H1 (cell line): ENCODE results near the gene MRTFB. TPM values are rescaled to one million over a fixed set of nuclear protein-coding genes. Genes with fewer than 3 reads are reported as not detected.

Source experiments
- CTCF ChIA-PET: fragments of 300-600 bp; sonication (Branson Sonifier 250); formaldehyde crosslinking; loops from one replicate; lab custom pipeline; 2021; ENCODE audit not compliant: partially characterized antibody; lab: Charles Lee
- POLR2A ChIA-PET: fragments of 300-600 bp; sonication (Branson Sonifier 250); formaldehyde crosslinking; loops from one replicate; lab custom pipeline; 2021; ENCODE audit warnings: inconsistent platforms; ENCODE audit not compliant: partially characterized antibody; lab: Charles Lee
- DNase-seq, 2 experiments: peaks; one replicate each; pipeline versions ENCODE4 v3.0.0 to v3.0.0-alpha.2; 2010 to 2022; ENCODE audit warnings: low spot score in 2 of 2, low read depth in 1 of 2, mixed read lengths in 1 of 2
- FAIRE-seq: peaks from 2 replicates; lab custom pipeline; 2011; peaks lifted over from hg19 to GRCh38; lab: Jason Lieb, UNC
- H2AFZ ChIP-seq: 2 replicates; pipeline ENCODE4 v1.8.1; 2012; ENCODE audit warnings: low read length, inconsistent platforms
- H2AK5ac ChIP-seq: 2 replicates; pipeline ENCODE4 v1.6.1; 2013; ENCODE audit warnings: low read depth, low read length
- H2BK120ac ChIP-seq: replicated peaks from 2 replicates; pipeline ENCODE3; 2013; ENCODE audit warnings: low read depth, low read length, inconsistent platforms
- H2BK12ac ChIP-seq: 2 replicates; pipeline ENCODE4 v1.6.1; 2013; ENCODE audit warnings: low read depth, low read length
- H2BK15ac ChIP-seq: 2 replicates; pipeline ENCODE4 v1.6.1; 2013; ENCODE audit warnings: low read length
- H2BK20ac ChIP-seq: 2 replicates; pipeline ENCODE4 v1.6.1; 2013; ENCODE audit warnings: low read length
- H2BK5ac ChIP-seq: 2 replicates; pipeline ENCODE4 v1.6.1; 2013; ENCODE audit warnings: low read depth, low read length
- H3K14ac ChIP-seq: 2 replicates; pipeline ENCODE4 v1.6.1; 2013; ENCODE audit warnings: inconsistent platforms; ENCODE audit not compliant: insufficient read length
- H3K18ac ChIP-seq: 2 replicates; pipeline ENCODE4 v1.6.1; 2013; ENCODE audit warnings: low read length; ENCODE audit errors: extremely low read depth
- H3K23ac ChIP-seq: 2 replicates; pipeline ENCODE4 v1.6.1; 2013; ENCODE audit warnings: inconsistent platforms; ENCODE audit not compliant: insufficient read length
- H3K23me2 ChIP-seq: 2 replicates; pipeline ENCODE4 v1.6.1; 2013; ENCODE audit warnings: low read depth, low read length
- H3K27ac ChIP-seq: 2 replicates; pipeline ENCODE4 v1.6.1; 2011; ENCODE audit warnings: low read depth, low read length, inconsistent platforms
- H3K27me3 ChIP-seq, 4 experiments: replicated peaks in 1 of 4; 1 replicate in 1 of 4; 2 replicates in 3 of 4; pipeline versions ENCODE4 v1.6.1 to v1.8.1; 2011 to 2013; ENCODE audit warnings: low read length in 3 of 4, mild to moderate bottlenecking in 3 of 4, inconsistent platforms in 2 of 4, mixed read lengths in 2 of 4, moderate library complexity in 1 of 4; ENCODE audit not compliant: control insufficient read depth in 3 of 4, insufficient read depth in 3 of 4; ENCODE audit errors: extremely low read depth in 1 of 4
- H3K36me3 ChIP-seq, 4 experiments: 2 replicates each; pipeline versions ENCODE4 v1.6.1 to v1.8.1; 2011 to 2013; ENCODE audit warnings: mild to moderate bottlenecking in 4 of 4, low read length in 3 of 4, moderate library complexity in 2 of 4, control low read depth in 1 of 4, inconsistent platforms in 1 of 4; ENCODE audit not compliant: insufficient read depth in 4 of 4, control insufficient read depth in 2 of 4
- H3K4ac ChIP-seq: replicated peaks from 2 replicates; pipeline ENCODE3; 2013; ENCODE audit warnings: low read length, low read depth, mixed read lengths, inconsistent platforms; ENCODE audit not compliant: insufficient read length
- H3K4me1 ChIP-seq, 4 experiments: replicated peaks in 1 of 4; 1 replicate in 1 of 4; 2 replicates in 3 of 4; pipeline versions ENCODE4 v1.6.1 to v1.8.1; 2011 to 2013; ENCODE audit warnings: low read length in 3 of 4, inconsistent platforms in 2 of 4, mixed read lengths in 1 of 4; ENCODE audit not compliant: insufficient read depth in 4 of 4, control insufficient read depth in 3 of 4
- H3K4me2 ChIP-seq, 2 experiments: 2 replicates each; pipeline versions ENCODE4 v1.6.1 to v1.8.1; 2011 to 2013; ENCODE audit warnings: low read depth in 2 of 2, low read length in 2 of 2, control low read depth in 1 of 2, inconsistent platforms in 1 of 2, mild to moderate bottlenecking in 1 of 2; ENCODE audit not compliant: insufficient read depth in 1 of 2
- H3K4me3 ChIP-seq, 4 experiments: fragments of 200-600, 300-600 bp in 1 of 4; sonication (generic), shearing (Covaris generic), sonication (Bioruptor Twin) in 1 of 4; 2 replicates each; pipeline versions ENCODE4 v1.5.1 to v1.8.1; 2011 to 2016; ENCODE audit warnings: low read length in 4 of 4, low read depth in 3 of 4, control low read depth in 2 of 4, inconsistent platforms in 2 of 4, mild to moderate bottlenecking in 2 of 4, mixed read lengths in 1 of 4, moderate library complexity in 1 of 4; ENCODE audit not compliant: insufficient read depth in 2 of 4; ENCODE audit errors: extremely low read depth in 1 of 4
- H3K56ac ChIP-seq: replicated peaks from 2 replicates; pipeline ENCODE3; 2013; ENCODE audit warnings: low read depth, mild to moderate bottlenecking, mixed read lengths, low read length, inconsistent platforms; ENCODE audit not compliant: insufficient read length
- H3K79me1 ChIP-seq: 2 replicates; pipeline ENCODE4 v1.6.1; 2013; ENCODE audit warnings: low read depth, low read length, control low read depth
- H3K79me2 ChIP-seq, 2 experiments: 2 replicates each; pipeline versions ENCODE4 v1.6.1 to v1.8.1; 2012 to 2013; ENCODE audit warnings: low read length in 2 of 2, mild to moderate bottlenecking in 2 of 2, inconsistent platforms in 1 of 2; ENCODE audit not compliant: insufficient read depth in 2 of 2, control insufficient read depth in 1 of 2
- H3K9ac ChIP-seq, 4 experiments: replicated peaks in 1 of 4; 1 replicate in 1 of 4; 2 replicates in 3 of 4; pipeline versions ENCODE4 v1.6.1 to v1.8.1; 2011 to 2013; ENCODE audit warnings: low read depth in 3 of 4, low read length in 3 of 4, control low read depth in 2 of 4, mild to moderate bottlenecking in 2 of 4, moderate library complexity in 2 of 4, inconsistent platforms in 1 of 4; ENCODE audit errors: extremely low read depth in 1 of 4
- H3K9me3 ChIP-seq, 2 experiments: 2 replicates each; pipeline versions ENCODE4 v1.6.1 to v1.8.1; 2012 to 2013; ENCODE audit warnings: mild to moderate bottlenecking in 2 of 2, moderate library complexity in 2 of 2, control low read depth in 1 of 2, inconsistent platforms in 1 of 2, low read depth in 1 of 2, low read length in 1 of 2, mixed read lengths in 1 of 2; ENCODE audit not compliant: insufficient read depth in 2 of 2
- H4K20me1 ChIP-seq, 2 experiments: replicated peaks in 1 of 2; 2 replicates each; pipeline versions ENCODE3 to v1.8.1; 2011 to 2013; ENCODE audit warnings: inconsistent platforms in 2 of 2, low read length in 2 of 2, mild to moderate bottlenecking in 1 of 2; ENCODE audit not compliant: insufficient read depth in 2 of 2, control insufficient read depth in 1 of 2
- H4K5ac ChIP-seq: 2 replicates; pipeline ENCODE4 v1.6.1; 2013; ENCODE audit warnings: low read length, low read depth, mixed read lengths, inconsistent platforms; ENCODE audit not compliant: insufficient read length
- H4K8ac ChIP-seq: 2 replicates; pipeline ENCODE4 v1.8.0; 2013; ENCODE audit warnings: mild to moderate bottlenecking, moderate library complexity, low read length, inconsistent platforms; ENCODE audit not compliant: insufficient read depth; ENCODE audit errors: extremely low read depth
- H4K91ac ChIP-seq: replicated peaks from 2 replicates; pipeline ENCODE3; 2013; ENCODE audit warnings: low read length, mixed read lengths, inconsistent platforms; ENCODE audit not compliant: insufficient read length
- ATF2 ChIP-seq: IDR thresholded peaks from 2 replicates; pipeline ENCODE4 v1.6.1; 2012; ENCODE audit warnings: low read length, inconsistent platforms
- EP300 ChIP-seq, 2 experiments: IDR thresholded peaks; 1 replicate in 1 of 2; 2 replicates in 1 of 2; pipeline ENCODE4 v1.6.1; 2011 to 2012; ENCODE audit warnings: low read depth in 2 of 2, low read length in 2 of 2, mild to moderate bottlenecking in 2 of 2, borderline replicate concordance in 1 of 2, inconsistent platforms in 1 of 2, moderate library complexity in 1 of 2
- HDAC2 ChIP-seq, 2 experiments: fragments of 300-600 bp in 1 of 2; sonication (generic) in 1 of 2; IDR thresholded peaks; 2 replicates each; pipeline ENCODE4 v1.6.1; 2011 to 2012; ENCODE audit warnings: low read depth in 2 of 2, low read length in 2 of 2, mild to moderate bottlenecking in 2 of 2, moderate library complexity in 2 of 2, borderline replicate concordance in 1 of 2, inconsistent platforms in 1 of 2
- HDAC6 ChIP-seq: IDR thresholded peaks from one replicate; pipeline ENCODE4 v1.7.1; 2012; ENCODE audit warnings: low read depth, mild to moderate bottlenecking, inconsistent platforms, low read length, moderate library complexity
- JUND ChIP-seq: IDR thresholded peaks from 2 replicates; pipeline ENCODE4 v1.6.1; 2011; ENCODE audit warnings: mild to moderate bottlenecking, improper control_type of control experiment, low read length
- KDM5A ChIP-seq: fragments of 200-600 bp; IDR thresholded peaks from 2 replicates; pipeline ENCODE4 v1.7.1; 2012; ENCODE audit warnings: mild to moderate bottlenecking, low read length, inconsistent platforms, mixed read lengths
- POLR2A ChIP-seq, 2 experiments: IDR thresholded peaks; 1 replicate in 1 of 2; 2 replicates in 1 of 2; pipeline ENCODE4 v1.6.1; 2011; ENCODE audit warnings: low read depth in 2 of 2, low read length in 2 of 2, mild to moderate bottlenecking in 2 of 2; ENCODE audit errors: control extremely low read depth in 1 of 2
- POU5F1 ChIP-seq: IDR thresholded peaks from 2 replicates; pipeline ENCODE4 v1.6.1; 2011; ENCODE audit warnings: low read depth, mild to moderate bottlenecking, low read length, moderate library complexity
- SP2 ChIP-seq: IDR thresholded peaks from 2 replicates; pipeline ENCODE4 v1.6.1; 2012; ENCODE audit warnings: mild to moderate bottlenecking, low read length, inconsistent platforms
- SUZ12 ChIP-seq: fragments of 200-600 bp; sonication (generic); IDR thresholded peaks from 2 replicates; pipeline ENCODE4 v1.6.1; 2012; ENCODE audit warnings: mild to moderate bottlenecking, inconsistent platforms, low read length, moderate library complexity, mixed read lengths
- WGBS, 2 experiments: shearing (Covaris generic) in 1 of 2; methylation state at CpG; one replicate each; pipeline versions ENCODE4 v1.1.6 to v1.1.7; 2013 to 2015; ENCODE audit warnings: low lambda C conversion rate in 2 of 2, mixed read lengths in 2 of 2, inconsistent platforms in 1 of 2, low coverage in 1 of 2, missing lambda C conversion rate in 1 of 2; ENCODE audit not compliant: insufficient replicate concordance in 2 of 2, insufficient coverage in 1 of 2, insufficient read length in 1 of 2; ENCODE audit errors: extremely low coverage in 1 of 2, missing lambda C conversion rate in 1 of 2; 5-methylcytosine and 5-hydroxymethylcytosine counted together
- polyA plus RNA-seq, 7 experiments: library from polyadenylated mRNA; depleted of rRNA in 3 of 7; stranded (reverse) in 5 of 7; unstranded in 2 of 7; fragments of >200 nt in 5 of 7; fragments of 200-250 nt in 2 of 7; gene quantifications; 1 replicate in 5 of 7; 2 replicates in 1 of 7; 4 replicates in 1 of 7; pipeline versions ENCODE4 v1.2.1 to v1.2.3, GENCODE V29; 2011 to 2013; ENCODE audit warnings: missing spikeins in 2 of 7, mixed read lengths in 2 of 7
- total RNA-seq: library from RNA; stranded (reverse); fragmentation: NEBNext Ultra II Directional; extraction: Animal tissue kit (Norgen Biotek cat#: 25700); gene quantifications from 2 replicates; pipeline ENCODE4 v1.2.1, GENCODE V29; 2021

Gene MRTFB
- total and polyA plus RNA-seq, 2 of the 8 experiments (the other 6 are each of a cell fraction or from before 2014, with no cell fraction given) = 13.5 to 34.9 TPM

GRCh38 chr16:14089283-14089823 is 18.2 kb downstream of the MRTFB start:
- no peak overlapping the region for H4K5ac ChIP-seq
- peaks cover 0 to 64% of the 10 kb centered on the region in 2 experiments; a peak in 3 of 4 replicates for H3K79me2 ChIP-seq
- no peak overlapping the region for H3K14ac ChIP-seq
- ChIA-PET CTCF (no interaction called here), POLR2A (no interaction called here)
- no peak overlapping the region for H3K27ac ChIP-seq
- no peak overlapping the region for H3K56ac ChIP-seq
- H3K18ac ChIP-seq = no peak overlapping the region
- no peak overlapping the region for H3K23ac ChIP-seq
- H3K9me3 ChIP-seq = no peaks in the 10 kb centered on the region
- FAIRE-seq (no peak), DNase-seq (no peak)
- H3K4ac ChIP-seq = no peak overlapping the region
- H2BK20ac ChIP-seq = no peak overlapping the region
- H2BK12ac ChIP-seq = no peak overlapping the region
- H3K9ac ChIP-seq = no peak overlapping the region
- no peaks in the 10 kb centered on the region for H3K23me2 ChIP-seq
- H4K8ac ChIP-seq = no peak overlapping the region
- TF ChIP-seq ATF2 (no peak), POU5F1 (no peak), EP300 (IDR thresholded peaks at IDR 0.05; ENCODE audit: borderline replicate concordance in 1 of 2, low read depth in 2 of 2, low read length in 2 of 2) (no peak), KDM5A (no peak), SP2 (no peak), JUND (no peak), HDAC2 (IDR thresholded peaks at IDR 0.05; ENCODE audit: borderline replicate concordance in 1 of 2, low read depth in 2 of 2, low read length in 2 of 2) (no peak), SUZ12 (no peak), HDAC6 (no peak), POLR2A (IDR thresholded peaks at IDR 0.05; ENCODE audit: control extremely low read depth in 1 of 2, low read depth in 2 of 2, low read length in 2 of 2) (no peak)
- H3K4me2 ChIP-seq = no peak overlapping the region
- H3K27me3 ChIP-seq = no peaks in the 10 kb centered on the region
- no peak overlapping the region for H3K4me3 ChIP-seq
- no peak overlapping the region for H4K91ac ChIP-seq
- H2BK15ac ChIP-seq = no peak overlapping the region
- H3K36me3 ChIP-seq = no peaks in the 10 kb centered on the region
- no peaks in the 10 kb centered on the region for H3K4me1 ChIP-seq
- H2BK5ac ChIP-seq = no peak overlapping the region
- peaks cover 8% of the 10 kb centered on the region for H3K79me1 ChIP-seq
- H2AK5ac ChIP-seq = no peak overlapping the region
- H2BK120ac ChIP-seq = no peak overlapping the region
- H4K20me1 ChIP-seq = peaks cover 0 to 5% of the 10 kb centered on the region in 2 experiments
- 81% methylated on average over 1 of the region's 1 CpG; no CpG with 5 or more reads in 1 of the 2 experiments for WGBS, 2 experiments
- no peak overlapping the region for H2AFZ ChIP-seq
